ENCODE data around the gene EML1.
A peak's percentile ranks its signal among the peaks of the same experiment; 100 is the strongest.

EML1 gene

GRCh38 chr14:99931308-99931707 lies 138.1 kb downstream of the EML1 start:
- no peaks in the 10 kb centered on the region for H3K4me1 Mint-ChIP-seq
- H3K36me3 Mint-ChIP-seq: no peaks in the 10 kb centered on the region
- H3K27ac Mint-ChIP-seq: no peak overlapping the region
- H3K9me3 Mint-ChIP-seq: peaks cover 11% of the 10 kb centered on the region
- H3K4me3 Mint-ChIP-seq: no peak overlapping the region
- CTCF ChIA-PET: interaction anchor here (0.9 kb wide), 1 partner anchor 16 kb away, joined by 3 read pairs; no protein-coding TSS in a partner anchor
- no peak for DNase-seq
- peaks cover 17% of the 10 kb centered on the region for H3K27me3 Mint-ChIP-seq

- Mint-ChIP-seq H3K27ac (no peak overlapping the region), H3K9me3 (no peaks in the 10 kb centered on the region), H3K4me1 (no peaks in the 10 kb centered on the region), H3K4me3 (no peak overlapping the region), H3K36me3 (no peaks in the 10 kb centered on the region), H3K27me3 (peaks cover 13% of the 10 kb centered on the region)
- CTCF ChIA-PET: interaction anchor here (1.0 kb wide), 1 partner anchor 13 kb away, joined by 4 read pairs; no protein-coding TSS in a partner anchor
- no peak for DNase-seq
Measured at GRCh38 chr14:99936056-99936455, 142.8 kb downstream of the EML1 start.

- Mint-ChIP-seq H3K27me3 (peaks cover 11% of the 10 kb centered on the region), H3K4me1 (no peaks in the 10 kb centered on the region), H3K4me3 (no peak overlapping the region), H3K36me3 (no peaks in the 10 kb centered on the region), H3K9me3 (no peaks in the 10 kb centered on the region), H3K27ac (no peak overlapping the region)
- no peak for DNase-seq
- CTCF ChIA-PET: no interaction called here
Measured at GRCh38 chr14:99936738-99937474, 143.7 kb downstream of the EML1 start.

GRCh38 chr14:99937475-99938244 lies 144.4 kb downstream of the EML1 start:
- H3K27me3 Mint-ChIP-seq: peaks cover 15% of the 10 kb centered on the region

GRCh38 chr14:99938376-99938775 lies 145.2 kb downstream of the EML1 start:
- H3K9me3 Mint-ChIP-seq: no peaks in the 10 kb centered on the region
- H3K4me1 Mint-ChIP-seq: no peaks in the 10 kb centered on the region
- no peak overlapping the region for H3K27ac Mint-ChIP-seq
- H3K36me3 Mint-ChIP-seq: no peaks in the 10 kb centered on the region
- H3K4me3 Mint-ChIP-seq: no peak overlapping the region
- DNase-seq: no peak
- CTCF ChIA-PET: no interaction called here
- peaks cover 23% of the 10 kb centered on the region for H3K27me3 Mint-ChIP-seq

More at GRCh38 chr14:99937475-99938244, 144.4 kb downstream of the EML1 start:
- no peaks in the 10 kb centered on the region for H3K9me3 Mint-ChIP-seq
- DNase-seq: no peak
- no peak overlapping the region for H3K4me3 Mint-ChIP-seq
- H3K27ac Mint-ChIP-seq: no peak overlapping the region
- no peaks in the 10 kb centered on the region for H3K36me3 Mint-ChIP-seq
- CTCF ChIA-PET: no interaction called here
- H3K4me1 Mint-ChIP-seq: no peaks in the 10 kb centered on the region

GRCh38 chr14:99938896-99939295 lies 145.7 kb downstream of the EML1 start:
- Mint-ChIP-seq H3K36me3 (no peaks in the 10 kb centered on the region), H3K4me1 (no peaks in the 10 kb centered on the region), H3K9me3 (no peaks in the 10 kb centered on the region), H3K4me3 (no peak overlapping the region), H3K27me3 (peaks cover 28% of the 10 kb centered on the region), H3K27ac (no peak overlapping the region)
- CTCF ChIA-PET: no interaction called here
- no peak for DNase-seq

GRCh38 chr14:99939421-99939820 lies 146.2 kb downstream of the EML1 start:
- no peaks in the 10 kb centered on the region for H3K9me3 Mint-ChIP-seq
- H3K27ac Mint-ChIP-seq: no peak overlapping the region
- no peak overlapping the region for H3K4me3 Mint-ChIP-seq
- no peaks in the 10 kb centered on the region for H3K36me3 Mint-ChIP-seq
- CTCF ChIA-PET: no interaction called here
- no peaks in the 10 kb centered on the region for H3K4me1 Mint-ChIP-seq
- DNase-seq: no peak
- peaks cover 33% of the 10 kb centered on the region for H3K27me3 Mint-ChIP-seq

GRCh38 chr14:99940064-99940463 lies 146.9 kb downstream of the EML1 start:
- H3K27ac Mint-ChIP-seq: no peak overlapping the region
- peaks cover 31% of the 10 kb centered on the region for H3K27me3 Mint-ChIP-seq
- no peaks in the 10 kb centered on the region for H3K4me1 Mint-ChIP-seq
- CTCF ChIA-PET: interaction anchor here (0.6 kb wide), 1 partner anchor 47 kb away, joined by 3 read pairs; no protein-coding TSS in a partner anchor
- H3K9me3 Mint-ChIP-seq: no peaks in the 10 kb centered on the region
- no peak for DNase-seq
- H3K36me3 Mint-ChIP-seq: no peaks in the 10 kb centered on the region
- no peak overlapping the region for H3K4me3 Mint-ChIP-seq

GRCh38 chr14:99941211-99941610 lies 148.0 kb downstream of the EML1 start:
- H3K27me3 Mint-ChIP-seq: peaks cover 41% of the 10 kb centered on the region

GRCh38 chr14:99943620-99944019 lies 150.4 kb downstream of the EML1 start:
- peaks cover 4% of the 10 kb centered on the region for H3K4me1 Mint-ChIP-seq
- no peaks in the 10 kb centered on the region for H3K36me3 Mint-ChIP-seq
- H3K4me3 Mint-ChIP-seq: no peak overlapping the region
- CTCF ChIA-PET: no interaction called here
- DNase-seq: no peak
- no peak overlapping the region for H3K27ac Mint-ChIP-seq
- H3K9me3 Mint-ChIP-seq: no peaks in the 10 kb centered on the region
- peaks cover 60% of the 10 kb centered on the region for H3K27me3 Mint-ChIP-seq

More at GRCh38 chr14:99941211-99941610, 148.0 kb downstream of the EML1 start:
- Mint-ChIP-seq H3K9me3 (no peaks in the 10 kb centered on the region), H3K4me1 (no peaks in the 10 kb centered on the region), H3K27ac (no peak overlapping the region), H3K4me3 (no peak overlapping the region), H3K36me3 (no peaks in the 10 kb centered on the region)
- no peak for DNase-seq
- CTCF ChIA-PET: no interaction called here

- Mint-ChIP-seq H3K36me3 (no peaks in the 10 kb centered on the region), H3K27ac (no peak overlapping the region), H3K9me3 (no peaks in the 10 kb centered on the region), H3K4me3 (no peak overlapping the region), H3K4me1 (peaks cover 4% of the 10 kb centered on the region), H3K27me3 (peaks cover 60% of the 10 kb centered on the region)
- CTCF ChIA-PET: no interaction called here
- no peak for DNase-seq
Measured at GRCh38 chr14:99944241-99944651, 151.0 kb downstream of the EML1 start.

GRCh38 chr14:99945732-99946651 lies 152.8 kb downstream of the EML1 start:
- peaks cover 58% of the 10 kb centered on the region for H3K27me3 Mint-ChIP-seq
- no peak for DNase-seq
- H3K9me3 Mint-ChIP-seq: no peaks in the 10 kb centered on the region
- H3K27ac Mint-ChIP-seq: no peak overlapping the region
- H3K4me1 Mint-ChIP-seq: peaks cover 4% of the 10 kb centered on the region
- H3K36me3 Mint-ChIP-seq: no peaks in the 10 kb centered on the region
- CTCF ChIA-PET: interaction anchor here (0.6 to 1.7 kb wide), 9 partner anchors 30 to 465 kb away, joined by 3 to 6 read pairs (median 3); partner anchors contain the start of gene SETD3
- no peak overlapping the region for H3K4me3 Mint-ChIP-seq

GRCh38 chr14:99946652-99947489 lies 153.7 kb downstream of the EML1 start:
- no peak overlapping the region for H3K4me3 Mint-ChIP-seq
- no peak overlapping the region for H3K27ac Mint-ChIP-seq

More at GRCh38 chr14:99946652-99947489, 153.7 kb downstream of the EML1 start:
- CTCF ChIA-PET: interaction anchor here (0.6 to 1.7 kb wide), 11 partner anchors 15 to 466 kb away, joined by 3 to 4 read pairs (median 3); partner anchors contain the start of gene SETD3
- peak; percentile 62 for DNase-seq
- H3K27me3 Mint-ChIP-seq: peaks cover 57% of the 10 kb centered on the region
- no peaks in the 10 kb centered on the region for H3K9me3 Mint-ChIP-seq
- peaks cover 4% of the 10 kb centered on the region for H3K4me1 Mint-ChIP-seq
- H3K36me3 Mint-ChIP-seq: no peaks in the 10 kb centered on the region
